ENCODE measurements around the gene ASPSCR1. TPM values are rescaled to one million over a fixed set of nuclear protein-coding genes. Genes with fewer than 3 reads are reported as not detected.
A peak's percentile ranks its signal among the peaks of the same experiment; 100 is the strongest.

The ASPSCR1 gene
- total and polyA plus RNA-seq, 2 of the 4 experiments (the other 2 are of a cell fraction): 7.2 to 17.2 TPM

DNA sequence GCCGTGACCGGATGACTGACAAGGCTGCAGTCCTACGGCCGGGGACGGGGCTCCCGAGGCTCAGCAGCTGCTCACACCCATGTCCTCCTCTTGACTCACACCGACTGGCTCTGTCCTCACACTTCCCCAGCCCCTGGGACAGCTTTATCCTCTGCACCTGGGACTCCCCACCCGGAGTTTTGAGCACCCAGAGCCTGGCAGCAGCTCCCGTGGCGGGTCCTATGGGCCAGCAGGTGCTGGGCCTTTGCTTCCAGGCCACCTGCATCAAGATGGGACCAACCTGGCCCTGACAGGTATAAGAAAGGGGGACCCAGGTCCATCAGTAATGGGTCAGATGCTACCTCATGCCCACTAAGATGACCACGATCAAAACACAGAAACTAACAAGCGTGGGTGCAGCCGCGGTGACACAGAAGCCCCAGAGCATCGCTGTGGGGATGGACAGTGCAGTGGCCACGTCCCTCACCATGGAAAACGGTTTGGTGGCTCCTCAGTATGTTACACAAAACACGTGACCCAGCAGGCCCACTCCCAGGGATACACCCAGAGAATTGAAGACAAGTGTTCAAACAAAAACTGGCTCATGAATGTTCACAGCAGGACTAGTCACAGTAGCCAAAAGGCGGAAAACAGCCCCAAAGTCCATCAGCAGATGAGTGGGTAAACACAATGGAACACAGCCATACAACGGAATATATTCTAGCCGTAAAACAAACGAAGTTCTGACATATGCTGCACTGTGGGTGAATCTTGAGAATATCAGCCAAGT lies 13.2 kb upstream of the ASPSCR1 start:
- Histone ChIP-seq H3K18ac (ENCODE audit: low read depth, low read length) (no peak overlapping the region), H3K79me1 (ENCODE audit: low read depth in 1 of 2, low read length in 2 of 2) (no peaks in the 10 kb centered on the region), H2BK5ac (ENCODE audit: low read depth, low read length, poor library complexity, severe bottlenecking) (no peak overlapping the region), H3K27ac (ENCODE audit: insufficient read depth, low read length) (no peak overlapping the region), H3K23ac (ENCODE audit: low read depth, low read length) (no peak overlapping the region), H3K4ac (ENCODE audit: low read depth, low read length) (no peak overlapping the region), H3K4me3 (ENCODE audit: insufficient read depth, low read depth, low read length) (no peak overlapping the region), H4K5ac (ENCODE audit: low read depth, low read length) (no peak overlapping the region), H3K56ac (ENCODE audit: extremely low read depth, insufficient read depth, low read length) (no peak overlapping the region), H3K36me3 (ENCODE audit: control insufficient read depth, insufficient read depth, low read length) (no peaks in the 10 kb centered on the region), H3K4me2 (ENCODE audit: low read depth, low read length) (no peak overlapping the region), H4K91ac (ENCODE audit: insufficient read depth, low read depth, low read length) (no peak overlapping the region), H4K8ac (ENCODE audit: low read depth in 2 of 2, low read length in 2 of 2) (no peak overlapping the region), H3K14ac (replicated peaks; ENCODE audit: low read depth, low read length) (no peak overlapping the region), H3K9me1 (ENCODE audit: insufficient read depth, low read length) (no peaks in the 10 kb centered on the region), H2AK5ac (ENCODE audit: low read depth, low read length) (no peak overlapping the region; the same call in 1 of the 2 replicates), H2AK9ac (replicated peaks; ENCODE audit: low read depth, low read length, poor library complexity) (peak overlapping the region; percentile 65), H3K9ac (ENCODE audit: low read depth, low read length) (no peak overlapping the region), H3K27me3 (ENCODE audit: control insufficient read depth, insufficient read depth, low read length) (peaks cover 36% of the 10 kb centered on the region), H4K20me1 (ENCODE audit: insufficient read depth, low read length) (no peaks in the 10 kb centered on the region), H3K4me1 (ENCODE audit: control insufficient read depth, insufficient read depth, low read length) (peaks cover 9% of the 10 kb centered on the region; the same call in 1 of the 2 replicates), H2AFZ (replicated peaks; ENCODE audit: low read length, poor library complexity) (no peak overlapping the region), H2BK15ac (ENCODE audit: low read depth, low read length) (no peak overlapping the region), H2BK20ac (ENCODE audit: low read depth, low read length) (no peak overlapping the region), H3K9me3 (ENCODE audit: control insufficient read depth, insufficient read depth, low read length) (no peaks in the 10 kb centered on the region), H2BK120ac (ENCODE audit: low read depth, low read length) (no peak overlapping the region)
- BruUV-seq (replicated peaks): no TSS peak
- no peak for DNase-seq
- ChIA-PET POLR2A (ENCODE audit: unreplicated experiment) (no interaction called here), CTCF (interaction anchor here (0.6 kb wide), 1 partner anchor 27 kb away, joined by 6 read pairs; no protein-coding TSS in a partner anchor)
- ATAC-seq (ENCODE audit: low read depth): no peak
- no peak for TF ChIP-seq CHD1 (IDR thresholded peaks at IDR 0.05; ENCODE audit: low read depth, low read length)
- no peak for TF ChIP-seq FOS (IDR thresholded peaks at IDR 0.05; ENCODE audit: low read depth, low read length)
- no peak for TF ChIP-seq USF2 (IDR thresholded peaks at IDR 0.05; ENCODE audit: low read depth, low read length)
- WGBS, 2 experiments (ENCODE audit: extremely low coverage in 2 of 2, insufficient read length in 1 of 2): 77% methylated on average over 11 of the region's 22 CpGs; no CpG with 5 or more reads in 1 of the 2 experiments
- in situ Hi-C loops (cut with MboI; ENCODE audit: low sequenced_read_pairs) (no loop called here), dilution Hi-C loops (cut with HindIII; ENCODE audit: low sequenced_read_pairs, unreplicated experiment) (no loop called here), intact Hi-C loops (cut with micrococcal nuclease) (loop anchor here (10.0 kb wide), 1 partner anchor 191 kb away; no protein-coding TSS in a partner anchor)
